Measurements from ENCODE around the gene CALU. TPM values are rescaled to one million over a fixed set of nuclear protein-coding genes. Genes with fewer than 3 reads are reported as not detected.
A peak's percentile ranks its signal among the peaks of the same experiment; 100 is the strongest.

The CALU gene
- total RNA-seq, 1 experiment from 2014 or later: 168 TPM

- no peak for DNase-seq
- Histone ChIP-seq H3K23ac (ENCODE audit: insufficient read length, low read depth, low read length) (no peak overlapping the region), H3K27ac (ENCODE audit: insufficient read length, low read depth, low read length) (no peak overlapping the region), H4K5ac (ENCODE audit: insufficient read length, low read depth, low read length) (no peak overlapping the region), H3K14ac (ENCODE audit: insufficient read depth, low read length) (no peak overlapping the region), H3K9ac (ENCODE audit: extremely low read depth, insufficient read length, low read length) (no peak overlapping the region), H3K18ac (ENCODE audit: insufficient read length, low read depth, low read length) (no peak overlapping the region), H3K4ac (ENCODE audit: low read depth, low read length) (no peak overlapping the region), H3K27me3 (ENCODE audit: insufficient read depth, low read length) (no peaks in the 10 kb centered on the region), H3K23me2 (ENCODE audit: insufficient read length, low read depth, low read length, poor library complexity, severe bottlenecking) (no peaks in the 10 kb centered on the region), H2BK15ac (ENCODE audit: low read depth, low read length) (no peak overlapping the region), H2AK5ac (ENCODE audit: insufficient read length, low read length) (no peak overlapping the region), H2BK120ac (ENCODE audit: low read depth, low read length, poor library complexity, severe bottlenecking) (no peak overlapping the region), H3K79me2 (ENCODE audit: insufficient read depth, low read length) (peaks cover 34% of the 10 kb centered on the region; the same call in 1 of the 2 replicates), H2BK12ac (ENCODE audit: insufficient read length, low read depth, low read length) (no peak overlapping the region), H3K4me2 (ENCODE audit: insufficient read depth, insufficient read length, low read length) (no peak overlapping the region), H4K91ac (ENCODE audit: insufficient read length, low read depth, low read length) (no peak overlapping the region), H2BK20ac (ENCODE audit: low read depth, low read length, poor library complexity, severe bottlenecking) (no peak overlapping the region), H3K4me1 (ENCODE audit: insufficient read depth, low read length) (no peaks in the 10 kb centered on the region), H2BK5ac (ENCODE audit: insufficient read length, low read length) (no peak overlapping the region), H3K79me1 (ENCODE audit: insufficient read depth, low read depth, low read length, poor library complexity, severe bottlenecking) (peaks cover 16% of the 10 kb centered on the region), H3K56ac (ENCODE audit: insufficient read length, low read depth, low read length) (no peak overlapping the region), H4K8ac (replicated peaks; ENCODE audit: insufficient read length, low read depth, low read length) (no peak overlapping the region), H4K20me1 (ENCODE audit: control insufficient read depth, insufficient read depth, insufficient read length) (no peaks in the 10 kb centered on the region), H2AFZ (ENCODE audit: low read length) (no peak overlapping the region), H3T11ph (ENCODE audit: low read length) (no peak overlapping the region), H3K9me3 (ENCODE audit: control insufficient read depth, low read depth, low read length) (no peaks in the 10 kb centered on the region)
- no peak for TF ChIP-seq CTCF (conservative IDR thresholded peaks at IDR 0.05)
- H3K9me3 Mint-ChIP-seq: no peaks in the 10 kb centered on the region
- H3K27ac Mint-ChIP-seq: peak overlapping the region in 2 of 3 experiments; percentile 20 to 42; a peak in 2 of 7 replicates
- peaks cover 8% of the 10 kb centered on the region in 2 experiments; a peak in 3 of 4 replicates for H3K4me1 Mint-ChIP-seq
- H3K36me3 Mint-ChIP-seq (ENCODE audit: insufficient read depth in 1 of 3, low read depth in 3 of 3): peaks cover 16 to 51% (median 44%) of the 10 kb centered on the region in 3 experiments
- no peak overlapping the region for H3K4me3 Mint-ChIP-seq
- no peaks in the 10 kb centered on the region for H3K27me3 Mint-ChIP-seq (ENCODE audit: low read depth)
- no CpG with 5 or more reads among the region's 6 CpGs for WGBS (ENCODE audit: extremely low coverage, insufficient read length, low lambda C conversion rate)
These were observed 8.3 kb downstream of the CALU start for GRCh38 chr7:128747327-128748079.

All from H9 (cell line).